H1 (cell line): ENCODE measurements around the gene GPC6.

Experiments
- CHD2 ChIP-seq: IDR thresholded peaks from 2 replicates; pipeline ENCODE4 v1.6.1; 2012; ENCODE audit warnings: low read length, improper control_type of control experiment
- CTCF ChIP-seq, 3 experiments: IDR thresholded peaks; 1 replicate in 2 of 3; 2 replicates in 1 of 3; pipeline versions ENCODE4 v1.5.1 to v1.6.1; 2011; ENCODE audit warnings: low read length in 3 of 3, mild to moderate bottlenecking in 3 of 3, inconsistent platforms in 2 of 3, low read depth in 1 of 3, moderate library complexity in 1 of 3; ENCODE audit not compliant: insufficient read depth in 1 of 3; ENCODE audit errors: control extremely low read depth in 1 of 3
- EZH2 ChIP-seq: fragments of 200-600 bp; sonication (generic); IDR thresholded peaks from 2 replicates; pipeline ENCODE4 v1.7.1; 2012; ENCODE audit warnings: low read depth, mild to moderate bottlenecking, moderate library complexity, low read length, inconsistent platforms; ENCODE audit not compliant: severe bottlenecking
- GABPA ChIP-seq: IDR thresholded peaks from 2 replicates; pipeline ENCODE4 v1.6.1; 2011; ENCODE audit warnings: mild to moderate bottlenecking, low read length, moderate library complexity, borderline replicate concordance; ENCODE audit not compliant: insufficient read depth
- GTF2F1 ChIP-seq: IDR thresholded peaks from 2 replicates; pipeline ENCODE4 v1.6.1; 2012; ENCODE audit warnings: low read depth, low read length, improper control_type of control experiment, borderline replicate concordance
- JUND ChIP-seq: IDR thresholded peaks from 2 replicates; pipeline ENCODE4 v1.6.1; 2011; ENCODE audit warnings: mild to moderate bottlenecking, improper control_type of control experiment, low read length
- POLR2A ChIP-seq, 2 experiments: IDR thresholded peaks; 1 replicate in 1 of 2; 2 replicates in 1 of 2; pipeline ENCODE4 v1.6.1; 2011; ENCODE audit warnings: low read depth in 2 of 2, low read length in 2 of 2, mild to moderate bottlenecking in 2 of 2; ENCODE audit errors: control extremely low read depth in 1 of 2
- USF2 ChIP-seq: IDR thresholded peaks from 2 replicates; pipeline ENCODE4 v1.6.1; 2011; ENCODE audit warnings: low read length, improper control_type of control experiment

GRCh38 chr13:93778548-93778947 is 551.9 kb downstream of the GPC6 start:
- TF ChIP-seq USF2 (no peak), EZH2 (no peak), CTCF (IDR thresholded peaks at IDR 0.05; ENCODE audit: control extremely low read depth in 1 of 3, insufficient read depth in 1 of 3, low read depth in 1 of 3, low read length in 3 of 3) (no peak), GTF2F1 (no peak), GABPA (no peak), JUND (no peak), POLR2A (IDR thresholded peaks at IDR 0.05; ENCODE audit: control extremely low read depth in 1 of 2, low read depth in 2 of 2, low read length in 2 of 2) (no peak), CHD2 (no peak)
